SK-MEL-5 (cell line): ENCODE data around the gene NR2E3. TPM values are rescaled to one million over a fixed set of nuclear protein-coding genes. Genes with fewer than 3 reads are reported as not detected.

ENCODE experiments used
- DNase-seq: peaks from one replicate; pipeline ENCODE4 v3.0.0-alpha.2; 2016; ENCODE audit warnings: low read depth, low spot score
- in situ Hi-C: cut with HindIII; loops from 2 replicates; pipeline ENCODE4 v1.10.0; 2016; ENCODE audit warnings: low sequenced_read_pairs, high pct_unique_total_duplicates, low pct_unique_long_range_greater_than_20kb
- total RNA-seq: library from RNA; depleted of rRNA; stranded (reverse); fragments of >200 nt; shearing (Covaris generic); gene quantifications from 2 replicates; pipeline ENCODE4 v1.2.3, GENCODE V29; 2014

NR2E3 gene
- total RNA-seq, 1 experiment from 2014 or later = not detected

- in situ Hi-C loops = no loop called here
- no peak for DNase-seq
These were observed 1.0 kb upstream of the NR2E3 start for GRCh38 chr15:71809346-71809745.

DNA sequence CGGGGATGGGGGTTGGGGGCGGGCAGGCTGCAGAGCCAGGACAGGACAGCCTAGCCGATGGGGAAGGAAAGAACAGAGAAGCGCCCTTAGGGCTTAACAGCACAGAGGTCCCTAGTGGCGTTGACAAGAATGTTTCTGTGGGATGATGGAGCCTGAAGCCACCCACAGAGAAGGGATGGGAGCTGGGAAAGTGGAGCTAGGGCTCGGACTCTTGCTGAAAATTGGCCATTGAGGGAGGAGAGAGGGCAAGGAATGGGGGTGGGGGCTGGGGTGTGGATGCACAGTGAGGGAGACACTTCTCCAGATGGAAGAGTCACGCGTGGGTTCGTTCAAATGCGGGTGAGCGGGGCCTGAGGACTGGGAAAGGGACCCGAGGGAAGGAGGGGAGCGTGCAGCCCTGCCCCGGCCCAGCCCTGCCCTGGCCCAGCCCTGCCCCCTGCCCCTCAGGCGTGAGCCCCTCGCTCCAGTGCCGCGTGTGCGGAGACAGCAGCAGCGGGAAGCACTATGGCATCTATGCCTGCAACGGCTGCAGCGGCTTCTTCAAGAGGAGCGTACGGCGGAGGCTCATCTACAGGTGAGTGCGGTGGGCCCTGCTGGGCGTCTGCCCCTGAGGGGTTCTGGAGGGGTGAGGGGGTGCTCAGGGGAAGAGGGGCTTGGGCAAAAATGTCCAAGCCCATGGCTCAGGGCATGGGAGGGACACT lies 832 bp downstream of the NR2E3 start:
- no peak for DNase-seq
- in situ Hi-C loops = no loop called here

DNA sequence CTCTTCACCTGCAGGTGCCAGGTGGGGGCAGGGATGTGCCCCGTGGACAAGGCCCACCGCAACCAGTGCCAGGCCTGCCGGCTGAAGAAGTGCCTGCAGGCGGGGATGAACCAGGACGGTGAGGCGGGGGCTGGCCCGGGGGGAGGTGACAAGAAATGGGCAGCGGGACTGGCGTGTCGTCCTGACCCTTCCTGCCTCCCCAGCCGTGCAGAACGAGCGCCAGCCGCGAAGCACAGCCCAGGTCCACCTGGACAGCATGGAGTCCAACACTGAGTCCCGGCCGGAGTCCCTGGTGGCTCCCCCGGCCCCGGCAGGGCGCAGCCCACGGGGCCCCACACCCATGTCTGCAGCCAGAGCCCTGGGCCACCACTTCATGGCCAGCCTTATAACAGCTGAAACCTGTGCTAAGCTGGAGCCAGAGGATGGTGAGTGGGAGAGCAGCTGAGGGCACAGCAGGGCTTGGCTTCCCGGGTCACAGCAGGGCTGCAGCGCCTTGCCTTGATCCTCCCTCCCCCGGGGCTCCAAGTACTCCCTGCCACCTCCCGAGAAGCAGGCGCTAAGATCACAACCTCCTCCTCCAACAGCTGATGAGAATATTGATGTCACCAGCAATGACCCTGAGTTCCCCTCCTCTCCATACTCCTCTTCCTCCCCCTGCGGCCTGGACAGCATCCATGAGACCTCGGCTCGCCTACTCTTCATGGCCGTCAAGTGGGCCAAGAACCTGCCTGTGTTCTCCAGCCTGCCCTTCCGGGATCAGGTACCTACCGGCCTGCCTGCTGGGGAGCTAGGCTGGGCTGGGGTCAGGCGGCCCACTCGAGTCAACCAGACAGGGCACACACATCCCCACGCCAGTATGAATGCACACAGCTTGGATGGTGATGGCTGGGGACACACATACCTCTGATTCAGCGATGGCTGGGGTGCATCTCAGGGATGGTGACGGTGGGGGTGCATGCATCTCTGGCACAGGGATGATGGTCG lies 1.7 kb downstream of the NR2E3 start:
- DNase-seq = no peak
- in situ Hi-C loops = no loop called here

DNA sequence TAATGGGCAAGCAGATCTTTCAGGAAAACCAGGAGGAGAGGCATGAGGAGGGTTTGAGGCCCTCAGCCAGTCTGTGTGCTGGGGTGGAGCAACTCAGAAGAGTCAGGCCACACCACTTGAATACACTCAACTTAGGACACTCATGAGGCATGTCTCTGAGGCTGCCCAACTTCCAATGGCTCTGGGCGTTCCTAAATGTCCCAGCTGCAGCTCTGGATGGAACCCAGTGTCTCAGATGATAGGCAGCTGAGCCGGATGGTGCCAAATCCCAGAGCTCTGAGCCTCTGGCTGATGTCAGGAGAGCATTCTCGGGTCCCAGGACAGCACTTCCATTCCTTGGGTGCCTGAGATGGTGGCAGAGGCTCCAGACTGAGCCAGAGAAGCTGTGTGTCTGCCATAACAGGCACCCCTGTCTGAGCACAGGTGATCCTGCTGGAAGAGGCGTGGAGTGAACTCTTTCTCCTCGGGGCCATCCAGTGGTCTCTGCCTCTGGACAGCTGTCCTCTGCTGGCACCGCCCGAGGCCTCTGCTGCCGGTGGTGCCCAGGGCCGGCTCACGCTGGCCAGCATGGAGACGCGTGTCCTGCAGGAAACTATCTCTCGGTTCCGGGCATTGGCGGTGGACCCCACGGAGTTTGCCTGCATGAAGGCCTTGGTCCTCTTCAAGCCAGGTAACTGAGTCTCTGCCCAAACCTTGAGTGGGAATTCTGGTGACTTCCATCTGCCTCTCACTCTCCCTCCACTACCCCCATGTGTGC lies 2.8 kb downstream of the NR2E3 start:
- DNase-seq = no peak
- in situ Hi-C loops = no loop called here

- no peak for DNase-seq
- in situ Hi-C loops = no loop called here
These were observed 3.5 kb downstream of the NR2E3 start for GRCh38 chr15:71813723-71814470.

DNA sequence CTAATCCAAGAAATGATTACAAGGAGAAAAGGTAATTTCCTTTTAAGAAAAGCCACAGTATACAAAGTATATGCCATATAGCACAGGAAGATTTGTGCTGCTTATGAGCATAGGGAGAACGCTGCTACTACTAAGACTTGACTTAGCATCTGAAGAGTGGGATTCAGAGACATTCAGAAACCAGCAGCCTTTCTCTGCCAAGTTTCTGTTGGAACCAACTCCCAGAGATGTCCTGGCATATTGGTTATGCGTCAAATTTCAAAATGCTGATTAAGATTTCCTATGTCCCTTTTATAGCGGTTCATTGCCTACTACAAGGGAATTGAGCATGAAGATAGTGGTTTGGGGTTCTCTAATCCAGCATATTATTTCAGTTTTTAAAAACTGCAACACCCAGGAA lies 4.9 kb downstream of the NR2E3 start:
- no peak for DNase-seq

GRCh38 chr15:71817351-71817750 lies 7.0 kb downstream of the NR2E3 start:
- in situ Hi-C loops = no loop called here
- no peak for DNase-seq

More for the DNA sequence above, 4.9 kb downstream of the NR2E3 start:
- in situ Hi-C loops = no loop called here

- in situ Hi-C loops = no loop called here
These were observed 9.8 kb downstream of the NR2E3 start for GRCh38 chr15:71820127-71820526.

DNA sequence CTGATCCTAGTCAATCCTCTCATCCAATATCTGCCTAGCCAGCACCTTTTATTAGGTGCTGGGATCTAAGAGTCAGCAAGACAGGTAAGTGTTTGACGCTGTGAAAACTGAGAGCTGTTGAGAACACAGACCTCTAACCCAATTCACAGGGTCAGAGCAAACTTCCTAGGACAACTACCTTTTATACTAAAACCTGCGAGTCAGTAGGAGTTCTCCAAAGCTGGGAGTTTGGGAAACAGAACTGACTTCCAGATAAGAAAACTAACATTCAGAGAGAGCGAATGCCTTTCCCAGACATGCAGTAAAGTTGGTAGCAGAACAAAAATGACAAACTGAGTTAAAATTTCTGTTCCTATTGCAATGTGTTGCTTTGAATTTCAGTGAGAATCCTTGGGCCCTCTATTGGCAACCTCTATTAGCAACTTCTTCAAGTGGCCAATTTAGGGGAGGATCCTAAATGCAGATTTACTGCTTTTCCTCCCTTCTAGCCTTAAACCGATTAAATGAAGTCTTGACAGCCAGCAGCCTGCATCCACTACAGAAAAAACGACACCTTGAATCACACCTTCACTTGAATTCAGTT lies 11.3 kb downstream of the NR2E3 start:
- DNase-seq = no peak
- in situ Hi-C loops = no loop called here

More at GRCh38 chr15:71820127-71820526, 9.8 kb downstream of the NR2E3 start:
- no peak for DNase-seq

GRCh38 chr15:71822890-71823630 lies 12.7 kb downstream of the NR2E3 start:
- DNase-seq = no peak
- in situ Hi-C loops = no loop called here

DNA sequence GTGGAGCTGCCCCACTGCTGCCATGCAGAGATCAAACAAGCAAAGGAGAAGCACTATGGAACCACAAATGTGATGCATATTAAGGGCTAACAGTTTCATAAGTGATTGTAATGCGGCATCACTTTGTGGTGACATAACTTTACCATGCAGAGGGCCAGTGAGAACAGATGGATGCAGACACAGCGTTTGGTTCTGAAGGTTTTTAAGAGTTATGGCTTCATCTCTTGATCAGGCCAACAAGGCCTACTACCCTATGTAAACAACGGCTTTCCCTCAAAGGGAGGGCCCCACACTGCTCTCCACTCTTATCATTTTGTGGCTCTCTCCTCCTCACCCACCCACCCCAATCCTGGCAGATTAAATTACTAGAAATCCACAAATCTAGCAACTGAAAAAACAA lies 13.4 kb downstream of the NR2E3 start:
- in situ Hi-C loops = no loop called here

GRCh38 chr15:71825021-71825730 lies 14.8 kb downstream of the NR2E3 start:
- in situ Hi-C loops = no loop called here
- no peak for DNase-seq

More for the DNA sequence above, 13.4 kb downstream of the NR2E3 start:
- DNase-seq = no peak

- in situ Hi-C loops = no loop called here
- DNase-seq = no peak
These were observed 15.8 kb downstream of the NR2E3 start for GRCh38 chr15:71826196-71826595.

DNA sequence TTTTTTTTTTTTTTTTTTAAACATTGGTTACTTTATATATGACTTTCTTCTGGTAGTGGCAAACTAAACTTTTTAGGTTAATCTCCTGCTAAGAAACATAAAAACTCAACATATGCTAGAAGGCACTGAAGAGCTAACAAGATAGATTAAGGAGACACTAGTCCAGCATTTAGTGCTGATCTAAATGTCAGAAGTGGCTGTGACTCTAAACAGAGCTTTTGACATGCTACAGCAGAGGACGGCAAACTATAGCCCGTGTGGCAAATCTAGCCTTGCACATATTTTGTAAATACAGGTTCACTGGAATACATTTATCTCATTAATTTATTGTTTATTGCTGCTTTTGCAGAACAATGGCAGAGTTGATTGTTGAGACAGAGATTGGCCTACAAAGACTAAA lies 20.6 kb downstream of the NR2E3 start:
- in situ Hi-C loops = no loop called here
- no peak for DNase-seq

- in situ Hi-C loops = no loop called here
- DNase-seq = no peak
These were observed 31.2 kb downstream of the NR2E3 start for GRCh38 chr15:71841563-71841962.

DNA sequence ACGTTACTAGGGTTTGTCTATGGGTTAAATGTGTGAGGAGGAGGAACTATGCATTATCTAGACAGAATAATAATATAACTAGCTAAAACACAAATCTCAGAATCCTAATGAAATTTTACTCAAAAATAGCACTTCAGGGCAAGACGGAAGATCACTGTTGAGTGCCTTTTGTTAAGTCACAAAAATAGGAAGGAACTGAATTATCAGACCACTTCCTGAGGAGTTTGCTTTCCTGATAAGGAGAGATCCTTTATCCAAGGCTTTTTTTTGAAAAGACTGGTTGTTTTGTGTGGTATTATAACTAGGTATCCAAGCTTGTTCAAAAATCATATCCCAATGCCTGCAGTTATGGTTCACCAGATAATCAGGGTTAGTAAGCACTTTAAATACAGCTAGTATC lies 34.6 kb downstream of the NR2E3 start:
- in situ Hi-C loops = no loop called here

More for the DNA sequence above, 34.6 kb downstream of the NR2E3 start:
- DNase-seq = no peak
